GM13977 (cell line): ENCODE measurements around the gene CCDC12.

Source experiments
- DNase-seq: peaks from one replicate; pipeline ENCODE4 v3.0.0; 2012; ENCODE audit warnings: low spot score
- CTCF ChIP-seq: IDR thresholded peaks from 2 replicates; pipeline ENCODE4 v1.5.1; 2012; ENCODE audit warnings: mild to moderate bottlenecking, control low read depth; ENCODE audit not compliant: insufficient read depth; ENCODE audit errors: extremely low read depth, missing control alignments
- in situ Hi-C: fragments of 300-500 bp; cut with MboI; formaldehyde crosslinking; loops from one replicate; pipeline ENCODE4 v1.12.0; 2022; ENCODE audit warnings: low sequenced_read_pairs, low pct_unique_long_range_greater_than_20kb, mixed read lengths, inconsistent platforms; ENCODE audit not compliant: unreplicated experiment

CCDC12 gene

GRCh38 chr3:46877406-46878125, 99.0 kb downstream of the CCDC12 start, which contains the start of gene PTH1R:
Gene PTH1R (plus strand): TSS chr3:46877721. CDS start chr3:46883560, 5,839 bp downstream.
- no peak for DNase-seq
- in situ Hi-C loops = no loop called here

GRCh38 chr3:46876313-46877300, 99.9 kb downstream of the CCDC12 start:
- in situ Hi-C loops = no loop called here
- no peak for TF ChIP-seq CTCF
- DNase-seq = no peak

More at GRCh38 chr3:46877406-46878125, 99.0 kb downstream of the CCDC12 start, which contains the start of gene PTH1R:
- TF ChIP-seq CTCF = no peak

GRCh38 chr3:46875560-46875959, 101.0 kb downstream of the CCDC12 start:
- in situ Hi-C loops = no loop called here
- DNase-seq = no peak
- no peak for TF ChIP-seq CTCF

- in situ Hi-C loops = no loop called here
- no peak for TF ChIP-seq CTCF
- no peak for DNase-seq
Measured at GRCh38 chr3:46874430-46874829, 102.1 kb downstream of the CCDC12 start.

- in situ Hi-C loops = no loop called here
- DNase-seq = no peak
- no peak for TF ChIP-seq CTCF
Measured at GRCh38 chr3:46873521-46873920, 103.0 kb downstream of the CCDC12 start.
